Stimulated activated CD8-positive, alpha-beta memory T cell treated with anti-CD3 and anti-CD28 coated beads, Interleukin-2, amount 100 ng/mL, for 48 hours (primary cell): Measurements from ENCODE around the gene WDR46.

ENCODE experiments used
- DNase-seq, 2 donors: peaks; one replicate each; pipeline ENCODE4 v3.0.0-alpha.2; 2020; ENCODE audit warnings: low read depth in 2 of 2

Gene WDR46, protein sequence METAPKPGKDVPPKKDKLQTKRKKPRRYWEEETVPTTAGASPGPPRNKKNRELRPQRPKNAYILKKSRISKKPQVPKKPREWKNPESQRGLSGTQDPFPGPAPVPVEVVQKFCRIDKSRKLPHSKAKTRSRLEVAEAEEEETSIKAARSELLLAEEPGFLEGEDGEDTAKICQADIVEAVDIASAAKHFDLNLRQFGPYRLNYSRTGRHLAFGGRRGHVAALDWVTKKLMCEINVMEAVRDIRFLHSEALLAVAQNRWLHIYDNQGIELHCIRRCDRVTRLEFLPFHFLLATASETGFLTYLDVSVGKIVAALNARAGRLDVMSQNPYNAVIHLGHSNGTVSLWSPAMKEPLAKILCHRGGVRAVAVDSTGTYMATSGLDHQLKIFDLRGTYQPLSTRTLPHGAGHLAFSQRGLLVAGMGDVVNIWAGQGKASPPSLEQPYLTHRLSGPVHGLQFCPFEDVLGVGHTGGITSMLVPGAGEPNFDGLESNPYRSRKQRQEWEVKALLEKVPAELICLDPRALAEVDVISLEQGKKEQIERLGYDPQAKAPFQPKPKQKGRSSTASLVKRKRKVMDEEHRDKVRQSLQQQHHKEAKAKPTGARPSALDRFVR

GRCh38 chr6:33288921-33289783 is at the start of gene WDR46, which contains the start of gene PFDN6:
WDR46 (minus strand) TSS chr6:33289239; CDS start chr6:33289170, 69 bp downstream.
PFDN6 (plus strand) TSS chr6:33289601; CDS start chr6:33289857, 256 bp downstream.
- peak; percentile 49 to 66 for DNase-seq

DNA sequence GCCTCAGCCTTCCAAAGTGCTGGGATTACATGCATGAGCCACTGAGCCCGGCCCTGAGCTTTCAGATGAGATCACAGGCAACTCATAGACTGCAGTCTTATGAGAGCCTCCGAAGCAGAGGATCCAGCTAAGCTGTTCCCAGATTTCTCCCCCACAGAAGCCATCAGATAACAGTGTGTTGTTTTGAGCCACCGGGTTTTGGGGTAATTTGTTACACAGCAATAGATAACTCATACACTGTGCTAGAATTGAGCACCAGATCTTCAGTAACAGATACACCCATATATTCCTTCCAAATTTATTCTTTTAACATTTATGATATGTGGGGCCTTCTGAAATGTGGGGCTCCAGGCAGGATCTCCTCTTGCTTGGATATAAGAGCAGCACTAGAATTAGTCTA is 47.5 kb upstream of the WDR46 start:
- DNase-seq = no peak

GRCh38 chr6:33335916-33336315 is 46.9 kb upstream of the WDR46 start:
- DNase-seq = no peak

- DNase-seq = no peak
Observed at GRCh38 chr6:33333666-33334065, 44.6 kb upstream of the WDR46 start.

- DNase-seq = no peak
Observed at GRCh38 chr6:33330736-33331135, 41.7 kb upstream of the WDR46 start.

DNA sequence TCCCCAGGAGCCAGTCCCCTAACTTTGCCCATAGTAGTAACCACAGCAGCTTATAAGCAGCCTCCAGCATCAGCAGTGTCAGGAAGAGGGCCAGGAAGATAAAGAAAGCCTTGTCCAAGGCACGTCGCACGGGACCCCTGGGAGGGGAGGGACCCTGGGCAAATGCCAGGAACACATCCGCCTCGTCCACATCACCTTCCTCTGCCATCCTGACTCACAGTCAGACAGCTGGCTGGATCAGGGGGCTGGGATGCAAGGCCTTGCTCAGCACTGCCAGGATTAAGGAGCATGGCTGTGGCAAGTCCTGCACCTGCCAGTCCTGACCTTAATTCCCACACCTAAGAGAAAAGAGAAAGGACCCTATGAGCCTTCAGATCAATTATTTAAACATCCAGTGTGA is 40.0 kb upstream of the WDR46 start:
- no peak for DNase-seq

GRCh38 chr6:33324125-33324524 is 35.1 kb upstream of the WDR46 start:
- no peak for DNase-seq

DNA sequence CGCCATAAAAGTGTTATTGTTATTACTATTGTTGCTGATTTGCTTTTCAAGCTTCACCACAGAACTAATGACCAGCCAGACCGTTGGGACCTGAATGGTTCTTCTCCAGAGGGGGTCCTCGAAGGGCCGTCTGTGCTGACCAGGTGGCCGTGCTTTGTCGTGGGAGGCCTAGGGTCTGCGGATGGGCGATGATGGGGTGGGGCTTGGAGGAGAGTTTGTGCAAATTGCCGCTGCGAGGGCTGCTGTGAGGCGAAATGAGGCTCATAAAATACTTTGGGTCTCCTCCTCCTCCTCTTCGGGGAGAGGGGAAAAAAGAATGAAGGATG is 34.5 kb upstream of the WDR46 start:
- no peak for DNase-seq

DNA sequence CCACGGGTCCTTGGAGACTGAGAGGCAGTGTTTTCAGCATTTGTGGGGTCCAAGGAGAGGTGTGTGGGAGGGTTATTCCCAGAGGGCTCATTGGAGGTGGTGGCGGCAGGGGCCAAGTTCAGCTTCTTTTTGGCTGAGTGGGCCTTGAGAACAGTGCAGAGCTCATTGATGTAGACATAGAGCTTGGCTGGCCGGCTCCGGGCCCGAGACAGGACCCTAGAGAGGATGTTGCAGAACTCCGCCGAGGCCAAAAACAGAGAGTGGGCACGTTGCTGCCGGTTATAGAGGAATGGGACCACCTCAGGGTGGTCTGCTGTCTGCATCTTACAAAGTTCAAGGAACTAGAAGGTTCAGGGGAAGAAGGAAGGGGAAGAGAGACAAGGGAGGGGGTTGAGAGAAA is 32.2 kb upstream of the WDR46 start:
- DNase-seq = no peak

- no peak for DNase-seq
Observed at GRCh38 chr6:33320315-33321181, 31.5 kb upstream of the WDR46 start.

DNA sequence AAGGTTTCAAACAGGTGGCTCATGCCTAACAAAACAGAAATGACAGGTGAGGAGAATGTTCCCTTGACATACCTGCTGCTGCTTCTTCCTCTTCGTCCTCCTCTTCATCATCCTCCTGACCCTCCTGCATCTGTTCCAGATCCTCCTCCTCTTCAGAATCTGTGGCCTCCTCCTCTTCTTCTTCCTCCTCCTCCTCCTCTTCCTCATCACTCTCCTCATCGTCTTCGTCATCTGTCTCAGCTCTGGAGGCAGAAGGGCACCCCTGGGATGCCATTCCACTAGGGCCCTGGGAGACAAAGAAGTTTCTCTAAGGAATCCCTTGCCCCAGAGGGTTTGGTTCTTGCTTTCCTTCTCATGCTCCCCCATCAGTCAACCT is 30.9 kb upstream of the WDR46 start:
- DNase-seq = no peak

DNA sequence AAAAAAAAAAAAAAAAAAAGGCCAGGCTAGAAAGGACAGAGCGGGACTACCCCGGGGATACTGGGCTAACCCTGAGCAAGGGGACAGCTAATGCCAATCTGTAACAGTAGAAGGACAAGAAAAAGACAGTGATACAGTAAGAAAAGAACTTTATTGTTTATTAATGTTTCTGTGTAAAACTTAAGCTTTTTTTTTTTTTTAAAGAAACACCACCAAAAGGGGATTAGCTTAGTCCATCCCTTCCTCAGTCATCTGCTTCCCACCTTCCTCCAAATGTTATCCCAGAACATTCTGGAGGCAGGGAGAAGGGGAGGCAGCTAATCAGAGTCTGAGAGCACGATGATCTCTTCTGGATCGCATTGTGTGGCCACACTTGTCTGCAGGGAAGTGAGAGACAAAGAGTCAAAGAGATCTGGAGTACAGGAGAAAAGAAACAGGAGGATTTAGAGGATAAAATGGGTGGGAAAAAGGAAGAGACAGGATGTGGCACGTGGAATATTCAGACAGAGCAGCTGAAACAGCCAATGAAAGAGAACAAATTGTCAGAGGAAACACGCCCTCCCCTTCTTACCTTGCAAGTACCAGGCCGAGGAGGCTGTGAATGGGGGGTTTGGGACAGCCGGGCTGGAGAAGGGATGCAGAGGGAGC is 29.5 kb upstream of the WDR46 start:
- no peak for DNase-seq

DNA sequence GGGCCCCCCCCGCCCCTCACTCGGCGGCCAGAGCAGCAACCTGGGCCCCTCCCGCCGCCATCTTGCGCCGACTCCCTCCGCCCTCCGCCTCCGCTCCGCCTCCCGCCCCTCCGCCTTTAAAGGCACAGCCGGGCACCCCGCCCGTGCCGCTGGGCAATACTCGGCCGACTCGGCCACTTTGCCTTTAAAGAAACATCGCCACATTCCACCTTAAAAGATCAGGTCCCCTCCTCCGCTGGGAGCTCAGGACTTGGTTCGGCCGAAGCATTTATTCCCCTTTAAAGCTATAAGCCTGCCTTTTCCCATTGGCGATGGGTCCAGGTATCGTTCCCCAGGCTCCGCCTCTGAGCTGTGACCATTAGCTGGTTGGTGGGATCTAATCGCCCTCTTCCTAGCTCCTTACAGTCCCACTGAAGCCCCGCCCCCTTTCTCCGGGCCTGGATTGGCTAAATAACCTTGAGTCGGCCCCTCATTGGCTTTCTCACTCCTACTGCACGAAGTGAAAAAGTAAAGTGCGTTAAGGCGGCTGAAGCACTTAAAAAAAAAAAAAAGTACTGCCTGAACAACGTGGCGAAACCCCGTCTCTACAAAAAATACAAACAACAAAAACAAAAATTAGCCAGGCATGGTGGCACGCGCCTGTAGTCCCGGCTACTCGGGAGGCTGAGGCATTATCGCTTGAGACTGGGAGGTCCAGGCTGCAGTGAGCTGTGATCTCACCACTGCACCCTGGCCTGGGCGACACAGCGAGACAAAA is 28.8 kb upstream of the WDR46 start, which contains the start of gene ZBTB22:
Gene ZBTB22 (minus strand): TSS at position 76 of the 757 bp plus-strand sequence. CDS start 828 bp downstream, outside the sequence.
- peak; percentile 94 for DNase-seq

- peak in 1 of 2 donors; percentile 64 for DNase-seq
Observed at GRCh38 chr6:33317419-33317668, 28.3 kb upstream of the WDR46 start.

GRCh38 chr6:33316603-33317418 is 27.8 kb upstream of the WDR46 start:
- no peak for DNase-seq

- no peak for DNase-seq
Observed at GRCh38 chr6:33315793-33316602, 27.0 kb upstream of the WDR46 start.

DNA sequence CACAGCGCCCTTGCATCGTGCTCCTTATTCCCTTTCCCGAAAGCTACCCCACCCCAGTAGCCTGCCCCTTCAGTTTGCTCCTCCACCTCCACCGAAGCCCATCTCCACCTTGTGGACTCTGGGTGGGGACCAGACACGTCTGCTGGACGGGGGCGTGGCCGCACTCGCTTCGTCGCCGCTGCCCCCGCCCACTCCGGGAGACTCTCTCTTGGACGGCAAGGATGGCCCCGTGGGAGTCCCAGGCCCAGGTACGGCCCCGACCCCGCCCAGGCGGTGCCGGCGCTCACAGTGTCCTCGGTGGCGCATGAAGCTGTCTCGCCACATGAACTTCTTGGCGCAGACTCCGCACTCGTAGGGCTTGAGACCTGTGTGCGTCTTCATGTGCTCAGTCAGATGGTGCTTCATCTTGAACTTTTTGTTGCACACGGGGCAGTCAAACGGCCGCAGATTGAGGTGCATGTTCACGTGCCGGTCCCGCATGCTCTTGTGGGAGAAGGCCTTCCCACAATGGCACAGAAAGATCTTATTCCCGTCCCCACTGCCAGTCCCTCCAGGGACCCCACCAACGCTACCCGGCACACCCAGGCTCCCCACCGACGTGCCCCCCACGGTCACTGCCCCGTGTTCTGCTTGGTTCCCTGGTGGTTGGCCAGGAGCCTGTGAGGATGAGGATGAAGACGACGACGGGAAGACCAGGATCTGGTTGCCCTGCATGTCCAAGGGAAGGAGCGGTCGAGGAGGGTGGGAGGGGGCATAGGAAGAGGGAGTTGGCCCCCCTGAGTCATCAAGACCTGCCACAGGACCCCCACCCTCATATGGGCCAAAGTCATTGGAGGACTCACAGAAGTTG is 26.1 kb upstream of the WDR46 start:
- DNase-seq = no peak

- no peak for DNase-seq
Observed at GRCh38 chr6:33314515-33314942, 25.5 kb upstream of the WDR46 start.
